Measurements from ENCODE around the gene BRICD5. TPM values are rescaled to one million over a fixed set of nuclear protein-coding genes. Genes with fewer than 3 reads are reported as not detected.

The BRICD5 gene
- total and polyA plus RNA-seq, 2 of the 13 experiments (the other 11 are each of a cell fraction or from before 2014, with no cell fraction given) = 1.6 to 5.8 TPM

DNA sequence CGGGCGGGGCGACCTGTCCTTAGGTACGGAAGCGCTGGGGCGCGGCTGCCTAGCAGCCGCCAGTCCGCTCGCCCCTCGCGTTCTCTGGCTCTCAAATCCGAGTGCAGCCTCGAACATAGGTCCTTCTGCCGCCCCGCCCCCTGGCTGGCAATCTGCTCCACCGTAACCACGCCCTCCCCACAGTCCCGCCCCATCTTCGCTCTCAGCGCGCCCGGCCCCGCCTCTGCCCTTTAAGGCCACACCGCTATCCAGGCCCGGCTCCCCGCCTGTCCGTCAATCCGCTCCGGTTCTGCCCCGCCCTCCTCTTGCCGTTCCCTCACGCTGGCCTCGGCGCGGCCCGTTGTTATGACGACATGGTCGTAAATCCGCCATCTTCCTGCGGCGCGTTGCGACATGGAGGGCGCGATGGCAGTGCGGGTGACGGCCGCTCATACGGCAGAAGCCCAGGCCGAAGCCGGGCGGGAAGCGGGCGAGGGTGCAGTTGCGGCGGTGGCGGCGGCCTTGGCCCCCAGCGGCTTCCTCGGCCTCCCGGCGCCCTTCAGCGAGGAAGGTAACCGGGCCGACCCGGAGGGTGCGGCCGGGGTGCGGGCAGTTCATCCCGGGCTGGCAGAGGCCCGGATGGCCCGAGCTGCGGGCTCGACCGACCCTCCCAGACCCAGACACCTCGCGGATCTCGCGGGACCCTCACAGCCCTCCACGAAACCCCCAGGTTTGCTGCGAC is 12.7 kb upstream of the BRICD5 start, which contains the start of gene E4F1 (continued):
- TF ChIP-seq FOXC1 (CRISPR knock-in tag; IDR thresholded peaks at IDR 0.05; ENCODE audit: borderline replicate concordance) = no peak
- no peak for TF ChIP-seq ZNF615 (CRISPR knock-in tag; IDR thresholded peaks at IDR 0.05; ENCODE audit: borderline replicate concordance)
- no peak for TF ChIP-seq JDP2 (CRISPR knock-in tag; IDR thresholded peaks at IDR 0.05; ENCODE audit: borderline replicate concordance)
- TF ChIP-seq TOPORS (CRISPR knock-in tag; IDR thresholded peaks at IDR 0.05) = peak; percentile 59; the same call in 1 of the 2 replicates
- no peak for TF ChIP-seq CC2D1A (CRISPR knock-in tag; IDR thresholded peaks at IDR 0.05)
- TF ChIP-seq HDAC1 (CRISPR knock-in tag; IDR thresholded peaks at IDR 0.05) = peak; percentile 95
- TF ChIP-seq NR1H2 (CRISPR knock-in tag; IDR thresholded peaks at IDR 0.05; ENCODE audit: borderline replicate concordance, low read depth) = no peak; the same call in 1 of the 2 replicates
- peak; percentile 82 for TF ChIP-seq ATF7 (IDR thresholded peaks at IDR 0.05)
- peak; percentile 83; the same call in 1 of the 2 replicates for TF ChIP-seq ATF7 (CRISPR knock-in tag; IDR thresholded peaks at IDR 0.05)
- no peak for TF ChIP-seq ARID2 (CRISPR knock-in tag; IDR thresholded peaks at IDR 0.05; ENCODE audit: borderline replicate concordance)
- TF ChIP-seq HNRNPUL1 (IDR thresholded peaks at IDR 0.05; ENCODE audit: low read depth, low read length) = no peak
- peak; percentile 92 for TF ChIP-seq CHCHD3 (CRISPR knock-in tag; IDR thresholded peaks at IDR 0.05)
- TF ChIP-seq ZBTB20 (CRISPR knock-in tag; IDR thresholded peaks at IDR 0.05; ENCODE audit: borderline replicate concordance, low read depth) = peak; percentile 57; the same call in 1 of the 2 replicates
- no peak for TF ChIP-seq SCMH1 (CRISPR knock-in tag; IDR thresholded peaks at IDR 0.05; ENCODE audit: borderline replicate concordance)
- TF ChIP-seq, protein P1, sequence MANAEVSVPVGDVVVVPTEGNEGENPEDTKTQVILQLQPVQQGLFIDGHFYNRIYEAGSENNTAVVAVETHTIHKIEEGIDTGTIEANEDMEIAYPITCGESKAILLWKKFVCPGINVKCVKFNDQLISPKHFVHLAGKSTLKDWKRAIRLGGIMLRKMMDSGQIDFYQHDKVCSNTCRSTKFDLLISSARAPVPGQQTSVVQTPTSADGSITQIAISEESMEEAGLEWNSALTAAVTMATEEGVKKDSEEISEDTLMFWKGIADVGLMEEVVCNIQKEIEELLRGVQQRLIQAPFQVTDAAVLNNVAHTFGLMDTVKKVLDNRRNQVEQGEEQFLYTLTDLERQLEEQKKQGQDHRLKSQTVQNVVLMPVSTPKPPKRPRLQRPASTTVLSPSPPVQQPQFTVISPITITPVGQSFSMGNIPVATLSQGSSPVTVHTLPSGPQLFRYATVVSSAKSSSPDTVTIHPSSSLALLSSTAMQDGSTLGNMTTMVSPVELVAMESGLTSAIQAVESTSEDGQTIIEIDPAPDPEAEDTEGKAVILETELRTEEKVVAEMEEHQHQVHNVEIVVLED (CRISPR knock-in tag; IDR thresholded peaks at IDR 0.05; ENCODE audit: borderline replicate concordance) = peak; percentile 95
- TF ChIP-seq HNRNPL (IDR thresholded peaks at IDR 0.05; ENCODE audit: low read depth, low read length) = no peak
- no peak for TF ChIP-seq NR2F1 (CRISPR knock-in tag; IDR thresholded peaks at IDR 0.05)
- no peak for TF ChIP-seq TCF12 (IDR thresholded peaks at IDR 0.05)
- peak; percentile 68; the same call in 1 of the 2 replicates for TF ChIP-seq TCF12 (CRISPR knock-in tag; IDR thresholded peaks at IDR 0.05)
- TF ChIP-seq ZNF205 (CRISPR knock-in tag; IDR thresholded peaks at IDR 0.05) = no peak
- no peak for TF ChIP-seq ZNF674 (CRISPR knock-in tag; IDR thresholded peaks at IDR 0.05; ENCODE audit: low read depth)
- peak; percentile 94 for TF ChIP-seq MYC (CRISPR knock-in tag; IDR thresholded peaks at IDR 0.05; ENCODE audit: borderline replicate concordance)
- TF ChIP-seq ZNF558 (CRISPR knock-in tag; IDR thresholded peaks at IDR 0.05; ENCODE audit: borderline replicate concordance) = no peak
- TF ChIP-seq TMF1 (CRISPR knock-in tag; IDR thresholded peaks at IDR 0.05; ENCODE audit: low read depth) = no peak; the same call in 1 of the 2 replicates
- no peak for TF ChIP-seq ISX (CRISPR knock-in tag; conservative IDR thresholded peaks at IDR 0.05)
- no peak for TF ChIP-seq ZNF557 (CRISPR knock-in tag; IDR thresholded peaks at IDR 0.05)
- peak; percentile 63 for TF ChIP-seq MEF2D (CRISPR knock-in tag; IDR thresholded peaks at IDR 0.05)
- no peak for TF ChIP-seq SAFB2 (CRISPR knock-in tag; IDR thresholded peaks at IDR 0.05; ENCODE audit: borderline replicate concordance, low read depth)
- TF ChIP-seq, protein P2, sequence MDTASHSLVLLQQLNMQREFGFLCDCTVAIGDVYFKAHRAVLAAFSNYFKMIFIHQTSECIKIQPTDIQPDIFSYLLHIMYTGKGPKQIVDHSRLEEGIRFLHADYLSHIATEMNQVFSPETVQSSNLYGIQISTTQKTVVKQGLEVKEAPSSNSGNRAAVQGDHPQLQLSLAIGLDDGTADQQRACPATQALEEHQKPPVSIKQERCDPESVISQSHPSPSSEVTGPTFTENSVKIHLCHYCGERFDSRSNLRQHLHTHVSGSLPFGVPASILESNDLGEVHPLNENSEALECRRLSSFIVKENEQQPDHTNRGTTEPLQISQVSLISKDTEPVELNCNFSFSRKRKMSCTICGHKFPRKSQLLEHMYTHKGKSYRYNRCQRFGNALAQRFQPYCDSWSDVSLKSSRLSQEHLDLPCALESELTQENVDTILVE (CRISPR knock-in tag; IDR thresholded peaks at IDR 0.05) = peak; percentile 97
